Pons (tissue), 1 donor: ENCODE measurements around the gene FCGR3A.

Source experiments
- DNase-seq: peaks from one replicate; pipeline ENCODE4 v3.0.0-alpha.2; 2016; ENCODE audit warnings: low spot score

The FCGR3A gene

DNA sequence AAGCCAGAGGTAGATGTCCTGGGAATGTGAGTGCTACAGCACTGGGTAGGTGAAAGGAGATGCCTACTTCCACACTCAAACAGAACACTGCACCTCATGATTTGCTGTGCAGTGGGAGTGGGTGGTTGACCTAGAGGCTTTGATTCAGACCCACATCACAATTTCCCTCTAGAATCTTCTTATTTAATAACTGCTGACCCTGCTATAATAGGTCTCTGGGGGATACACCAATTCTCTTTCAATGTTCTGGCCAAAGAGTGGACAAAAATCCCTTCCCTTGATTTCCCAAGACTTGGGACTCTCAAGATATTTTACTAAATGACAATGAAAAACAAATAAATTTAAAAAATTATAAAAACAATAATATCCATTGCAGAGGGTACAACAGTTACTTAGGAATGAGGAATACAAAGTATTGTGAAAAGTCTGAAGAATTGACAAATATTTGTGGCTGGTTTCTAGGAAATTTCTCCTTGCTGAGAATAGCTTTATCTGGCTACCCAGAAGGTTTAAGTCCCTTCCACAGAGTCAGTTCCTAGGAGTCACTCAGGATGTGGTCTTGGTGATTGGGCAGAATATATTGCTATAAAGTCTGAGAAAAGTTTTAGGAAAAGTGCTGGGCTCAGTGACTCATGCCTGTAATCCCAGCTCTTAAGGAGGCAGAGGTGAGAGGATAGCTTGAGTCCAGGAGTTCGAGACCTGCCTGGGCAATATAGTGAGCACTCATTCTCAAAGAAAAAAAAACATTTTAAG is 46.8 kb downstream of the FCGR3A start:
- no peak for DNase-seq

- DNase-seq, result no peak
Observed at GRCh38 chr1:161502181-161502580, 47.4 kb downstream of the FCGR3A start.

DNA sequence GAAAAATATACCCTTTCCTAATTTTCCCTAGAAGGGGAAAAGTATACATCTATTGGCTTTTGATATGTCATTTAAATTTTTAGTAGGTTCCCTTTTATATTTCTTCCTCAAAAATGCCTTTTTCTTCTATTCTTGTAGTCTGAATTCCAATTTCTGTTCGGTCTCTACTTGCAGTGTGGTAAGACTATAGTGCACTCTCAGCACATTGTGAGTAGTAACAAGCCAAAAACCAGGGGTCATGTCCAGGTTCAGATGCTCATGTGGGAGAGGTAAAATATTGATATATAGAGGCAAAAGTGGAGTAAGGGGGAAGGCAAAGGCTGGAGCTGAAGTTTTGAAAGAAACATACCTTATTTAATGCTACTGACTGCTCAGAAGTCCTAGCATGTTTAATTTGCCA is 48.4 kb downstream of the FCGR3A start:
- no peak for DNase-seq

GRCh38 chr1:161499099-161500039 is 50.2 kb downstream of the FCGR3A start:
- DNase-seq, result peak; percentile 86

GRCh38 chr1:161498646-161499045 is 51.0 kb downstream of the FCGR3A start:
- no peak for DNase-seq

GRCh38 chr1:161497961-161498360 is 51.7 kb downstream of the FCGR3A start:
- no peak for DNase-seq

DNA sequence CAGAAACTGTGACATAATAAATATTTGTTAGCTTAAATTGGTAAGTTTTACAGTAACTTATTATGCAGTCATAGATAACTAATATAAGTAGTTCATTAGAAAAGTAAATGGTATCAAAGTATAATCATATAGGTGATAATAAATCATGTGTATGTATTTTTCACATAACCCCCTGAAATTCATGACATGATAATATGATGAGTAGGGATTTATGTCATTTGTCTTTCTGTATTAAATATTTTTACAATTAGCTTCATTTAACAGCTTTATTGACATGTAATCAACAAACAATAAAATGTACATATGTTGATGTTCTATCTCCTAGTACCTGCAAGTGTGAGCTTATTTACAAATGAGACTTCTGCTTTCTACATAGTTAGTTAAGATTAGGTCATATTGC is 54.1 kb downstream of the FCGR3A start:
- no peak for DNase-seq

DNA sequence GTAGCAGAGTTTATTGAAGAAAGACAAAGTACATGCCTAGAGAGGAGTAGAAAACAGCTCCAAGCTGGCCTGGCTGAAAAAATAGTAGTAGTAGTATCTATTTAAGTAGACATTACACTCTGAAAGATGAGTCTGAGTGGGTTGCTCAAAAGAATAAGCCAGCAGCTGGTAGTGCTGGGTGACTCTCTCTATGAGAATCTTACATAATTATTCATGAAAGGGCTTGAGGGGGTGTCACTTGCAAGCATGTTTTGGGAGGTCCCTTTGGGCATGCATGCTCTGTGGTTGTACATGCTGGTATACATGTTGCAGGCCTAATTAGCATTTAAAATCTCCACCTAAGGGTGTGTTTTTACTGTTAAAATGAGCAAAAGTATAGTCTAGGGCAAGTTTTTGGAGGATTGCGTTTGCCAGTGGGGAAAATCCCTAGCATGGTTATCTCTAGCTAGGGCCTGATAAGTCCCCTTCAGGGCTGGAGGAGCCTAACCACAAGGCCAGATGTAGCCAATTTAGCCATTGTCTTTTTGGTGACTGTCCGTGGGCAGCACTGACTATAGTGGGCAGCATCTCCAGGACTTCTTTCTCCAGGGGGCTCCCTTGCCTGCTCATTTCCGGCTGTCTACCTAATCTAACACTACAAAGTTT is 55.4 kb downstream of the FCGR3A start:
- no peak for DNase-seq

- DNase-seq, result peak; percentile 95
Observed at GRCh38 chr1:161492827-161493226, 56.8 kb downstream of the FCGR3A start.
